Activated naive CD8-positive, alpha-beta T cell (primary cell): ENCODE measurements around the gene MKS1.

ENCODE experiments used
- H3K27ac Mint-ChIP-seq: one replicate; pipeline ENCODE4 v1.8.0; 2021; ENCODE audit warnings: mixed read lengths
- H3K27me3 Mint-ChIP-seq: one replicate; pipeline ENCODE4 v1.8.0; 2021; ENCODE audit warnings: mixed read lengths
- H3K36me3 Mint-ChIP-seq: one replicate; pipeline ENCODE4 v1.8.0; 2021; ENCODE audit warnings: mixed read lengths
- H3K4me1 Mint-ChIP-seq: one replicate; pipeline ENCODE4 v1.8.0; 2021; ENCODE audit warnings: low read depth, mixed read lengths
- H3K4me3 Mint-ChIP-seq: one replicate; pipeline ENCODE4 v1.8.0; 2021; ENCODE audit warnings: mild to moderate bottlenecking, mixed read lengths
- H3K9me3 Mint-ChIP-seq: one replicate; pipeline ENCODE4 v1.8.0; 2021; ENCODE audit warnings: low read depth, mixed read lengths

Gene MKS1

GRCh38 chr17:58195518-58196123 is 23.4 kb downstream of the MKS1 start:
- Mint-ChIP-seq H3K36me3 (no peaks in the 10 kb centered on the region), H3K4me3 (no peak overlapping the region), H3K9me3 (no peaks in the 10 kb centered on the region), H3K27me3 (peaks cover 12% of the 10 kb centered on the region), H3K27ac (no peak overlapping the region), H3K4me1 (peaks cover 2% of the 10 kb centered on the region)

GRCh38 chr17:58193641-58194255 is 25.3 kb downstream of the MKS1 start:
- Mint-ChIP-seq H3K4me1 (no peaks in the 10 kb centered on the region), H3K27me3 (peaks cover 10% of the 10 kb centered on the region), H3K9me3 (no peaks in the 10 kb centered on the region), H3K4me3 (no peak overlapping the region), H3K27ac (no peak overlapping the region), H3K36me3 (no peaks in the 10 kb centered on the region)

GRCh38 chr17:58192612-58193011 is 26.4 kb downstream of the MKS1 start, which contains the start of gene EPX:
TSS of gene EPX (plus strand) at chr17:58192726. CDS start at chr17:58192847, 121 bp downstream.
- Mint-ChIP-seq H3K27me3 (peaks cover 3% of the 10 kb centered on the region), H3K27ac (no peak within 1 kb of the TSS), H3K4me3 (no peak within 1 kb of the TSS), H3K36me3 (no peaks in the 10 kb centered on the region), H3K4me1 (no peaks in the 10 kb centered on the region), H3K9me3 (no peaks in the 10 kb centered on the region)

- no peaks in the 10 kb centered on the region for H3K9me3 Mint-ChIP-seq
- no peak overlapping the region for H3K4me3 Mint-ChIP-seq
- H3K27ac Mint-ChIP-seq: no peak overlapping the region
- H3K27me3 Mint-ChIP-seq: peaks cover 5% of the 10 kb centered on the region
- no peaks in the 10 kb centered on the region for H3K4me1 Mint-ChIP-seq
- no peaks in the 10 kb centered on the region for H3K36me3 Mint-ChIP-seq
These were observed 27.7 kb downstream of the MKS1 start for GRCh38 chr17:58191241-58191896.

- H3K9me3 Mint-ChIP-seq: no peaks in the 10 kb centered on the region
- peaks cover 3% of the 10 kb centered on the region for H3K4me1 Mint-ChIP-seq
- no peak overlapping the region for H3K27ac Mint-ChIP-seq
- H3K27me3 Mint-ChIP-seq: peaks cover 3% of the 10 kb centered on the region
- H3K4me3 Mint-ChIP-seq: no peak overlapping the region
- no peaks in the 10 kb centered on the region for H3K36me3 Mint-ChIP-seq
These were observed 29.5 kb downstream of the MKS1 start for GRCh38 chr17:58189436-58190146.

GRCh38 chr17:58187675-58188074 is 31.4 kb downstream of the MKS1 start:
- Mint-ChIP-seq H3K36me3 (no peaks in the 10 kb centered on the region), H3K4me1 (peaks cover 3% of the 10 kb centered on the region), H3K27ac (no peak overlapping the region), H3K9me3 (no peaks in the 10 kb centered on the region), H3K27me3 (peaks cover 3% of the 10 kb centered on the region), H3K4me3 (no peak overlapping the region)

GRCh38 chr17:58187063-58187462 is 32.0 kb downstream of the MKS1 start:
- H3K9me3 Mint-ChIP-seq: no peaks in the 10 kb centered on the region
- peaks cover 3% of the 10 kb centered on the region for H3K27me3 Mint-ChIP-seq
- no peaks in the 10 kb centered on the region for H3K36me3 Mint-ChIP-seq

GRCh38 chr17:58186591-58186990 is 32.5 kb downstream of the MKS1 start:
- Mint-ChIP-seq H3K27ac (no peak overlapping the region), H3K27me3 (peaks cover 3% of the 10 kb centered on the region), H3K9me3 (no peaks in the 10 kb centered on the region), H3K36me3 (no peaks in the 10 kb centered on the region), H3K4me1 (peaks cover 3% of the 10 kb centered on the region), H3K4me3 (no peak overlapping the region)

More at GRCh38 chr17:58187063-58187462, 32.0 kb downstream of the MKS1 start:
- Mint-ChIP-seq H3K4me3 (no peak overlapping the region), H3K4me1 (peaks cover 3% of the 10 kb centered on the region), H3K27ac (no peak overlapping the region)

- Mint-ChIP-seq H3K27ac (no peak overlapping the region), H3K36me3 (no peaks in the 10 kb centered on the region), H3K4me3 (no peak overlapping the region), H3K27me3 (peaks cover 3% of the 10 kb centered on the region), H3K9me3 (no peaks in the 10 kb centered on the region), H3K4me1 (peaks cover 3% of the 10 kb centered on the region)
These were observed 33.9 kb downstream of the MKS1 start for GRCh38 chr17:58184986-58185761.

GRCh38 chr17:58184308-58184985 is 34.6 kb downstream of the MKS1 start:
- H3K36me3 Mint-ChIP-seq: no peaks in the 10 kb centered on the region
- H3K9me3 Mint-ChIP-seq: no peaks in the 10 kb centered on the region
- H3K27me3 Mint-ChIP-seq: peaks cover 3% of the 10 kb centered on the region
- no peak overlapping the region for H3K27ac Mint-ChIP-seq
- no peak overlapping the region for H3K4me3 Mint-ChIP-seq
- peaks cover 3% of the 10 kb centered on the region for H3K4me1 Mint-ChIP-seq

GRCh38 chr17:58183514-58183913 is 35.5 kb downstream of the MKS1 start:
- H3K4me1 Mint-ChIP-seq: peaks cover 3% of the 10 kb centered on the region
- peaks cover 3% of the 10 kb centered on the region for H3K27me3 Mint-ChIP-seq
- no peaks in the 10 kb centered on the region for H3K36me3 Mint-ChIP-seq
- H3K4me3 Mint-ChIP-seq: no peak overlapping the region
- H3K27ac Mint-ChIP-seq: no peak overlapping the region
- H3K9me3 Mint-ChIP-seq: no peaks in the 10 kb centered on the region

GRCh38 chr17:58181796-58182195 is 37.3 kb downstream of the MKS1 start:
- Mint-ChIP-seq H3K36me3 (no peaks in the 10 kb centered on the region), H3K4me1 (peaks cover 3% of the 10 kb centered on the region), H3K27me3 (no peaks in the 10 kb centered on the region), H3K4me3 (no peak overlapping the region), H3K9me3 (no peaks in the 10 kb centered on the region), H3K27ac (no peak overlapping the region)

- peaks cover 14% of the 10 kb centered on the region for H3K4me1 Mint-ChIP-seq
- no peaks in the 10 kb centered on the region for H3K36me3 Mint-ChIP-seq
- H3K4me3 Mint-ChIP-seq: no peak overlapping the region
- H3K9me3 Mint-ChIP-seq: no peaks in the 10 kb centered on the region
- no peaks in the 10 kb centered on the region for H3K27me3 Mint-ChIP-seq
- no peak overlapping the region for H3K27ac Mint-ChIP-seq
These were observed 42.9 kb downstream of the MKS1 start for GRCh38 chr17:58176200-58176599.

GRCh38 chr17:58174871-58175270 is 44.2 kb downstream of the MKS1 start:
- peaks cover 26% of the 10 kb centered on the region for H3K4me1 Mint-ChIP-seq
- no peaks in the 10 kb centered on the region for H3K27me3 Mint-ChIP-seq
- no peaks in the 10 kb centered on the region for H3K36me3 Mint-ChIP-seq
- H3K4me3 Mint-ChIP-seq: no peak overlapping the region
- H3K27ac Mint-ChIP-seq: no peak overlapping the region
- no peaks in the 10 kb centered on the region for H3K9me3 Mint-ChIP-seq
